Renal cortical epithelial cell (primary cell): ENCODE results near the gene EBI3. TPM values are rescaled to one million over a fixed set of nuclear protein-coding genes. Genes with fewer than 3 reads are reported as not detected.
"Not testable (repeated sequence)": the region's sequence is repeated elsewhere in the genome, so short reads cannot be mapped to it uniquely, and the experiment has no call there.

ENCODE experiments used
- DNase-seq: peaks from one replicate; pipeline ENCODE4 v3.0.0-alpha.2; 2011; ENCODE audit warnings: low read depth
- total RNA-seq: library from RNA; depleted of rRNA; stranded (reverse); fragments of >200 nt; gene quantifications from 2 replicates; pipeline ENCODE4 v1.2.3, GENCODE V29; 2014

EBI3 gene
- total RNA-seq, 1 donor from 2014 or later, result 1.3 TPM

- no peak for DNase-seq
These were observed 5.0 kb downstream of the EBI3 start for GRCh38 chr19:4234142-4234861.

GRCh38 chr19:4234862-4235201, 5.5 kb downstream of the EBI3 start:
- DNase-seq, result no peak

- not testable (repeated sequence) for DNase-seq
These were observed 8.2 kb downstream of the EBI3 start for GRCh38 chr19:4237510-4237909.

- no peak for DNase-seq
These were observed 9.5 kb downstream of the EBI3 start for GRCh38 chr19:4238831-4239230.

GRCh38 chr19:4241824-4242430, 12.6 kb downstream of the EBI3 start:
- DNase-seq, result no peak

- not testable (repeated sequence) for DNase-seq
These were observed 16.6 kb downstream of the EBI3 start for GRCh38 chr19:4245938-4246337.

GRCh38 chr19:4246767-4247593, 17.7 kb downstream of the EBI3 start, which contains the start of gene YJU2:
Gene YJU2, plus strand, starts transcription at chr19:4247080. Its CDS starts 67 bp downstream, at chr19:4247147.
- peak; percentile 98 for DNase-seq

- no peak for DNase-seq
These were observed 27.2 kb downstream of the EBI3 start for GRCh38 chr19:4256563-4256962.

GRCh38 chr19:4257025-4257424, 27.7 kb downstream of the EBI3 start:
- no peak for DNase-seq

- no peak for DNase-seq
These were observed 28.9 kb downstream of the EBI3 start for GRCh38 chr19:4258181-4258580.

- no peak for DNase-seq
These were observed 31.4 kb downstream of the EBI3 start for GRCh38 chr19:4260613-4261191.

GRCh38 chr19:4264812-4265211, 35.5 kb downstream of the EBI3 start:
- no peak for DNase-seq

GRCh38 chr19:4266253-4267000, 37.1 kb downstream of the EBI3 start:
- DNase-seq, result no peak

GRCh38 chr19:4267101-4267900, 38.0 kb downstream of the EBI3 start:
- peak; percentile 23 for DNase-seq

GRCh38 chr19:4267901-4268815, 38.8 kb downstream of the EBI3 start:
- DNase-seq, result no peak

- no peak for DNase-seq
These were observed 39.6 kb downstream of the EBI3 start for GRCh38 chr19:4268816-4269430.

- no peak for DNase-seq
These were observed 43.6 kb downstream of the EBI3 start for GRCh38 chr19:4272894-4273293.

GRCh38 chr19:4274321-4274686, 45.0 kb downstream of the EBI3 start:
- DNase-seq, result not testable (repeated sequence)

- DNase-seq, result no peak
These were observed 47.9 kb downstream of the EBI3 start for GRCh38 chr19:4277191-4277696.
